HG03045 (cell line): ENCODE data around the gene DCLRE1B.
A peak's percentile ranks its signal among the peaks of the same experiment; 100 is the strongest.

Source experiments
- ATAC-seq: cut with Tn5 transposase; IDR thresholded peaks from one replicate; pipeline ENCODE4 v1.9.1; 2021; ENCODE audit warnings: mild to moderate bottlenecking, moderate library complexity; ENCODE audit not compliant: unreplicated experiment

DCLRE1B gene

DNA sequence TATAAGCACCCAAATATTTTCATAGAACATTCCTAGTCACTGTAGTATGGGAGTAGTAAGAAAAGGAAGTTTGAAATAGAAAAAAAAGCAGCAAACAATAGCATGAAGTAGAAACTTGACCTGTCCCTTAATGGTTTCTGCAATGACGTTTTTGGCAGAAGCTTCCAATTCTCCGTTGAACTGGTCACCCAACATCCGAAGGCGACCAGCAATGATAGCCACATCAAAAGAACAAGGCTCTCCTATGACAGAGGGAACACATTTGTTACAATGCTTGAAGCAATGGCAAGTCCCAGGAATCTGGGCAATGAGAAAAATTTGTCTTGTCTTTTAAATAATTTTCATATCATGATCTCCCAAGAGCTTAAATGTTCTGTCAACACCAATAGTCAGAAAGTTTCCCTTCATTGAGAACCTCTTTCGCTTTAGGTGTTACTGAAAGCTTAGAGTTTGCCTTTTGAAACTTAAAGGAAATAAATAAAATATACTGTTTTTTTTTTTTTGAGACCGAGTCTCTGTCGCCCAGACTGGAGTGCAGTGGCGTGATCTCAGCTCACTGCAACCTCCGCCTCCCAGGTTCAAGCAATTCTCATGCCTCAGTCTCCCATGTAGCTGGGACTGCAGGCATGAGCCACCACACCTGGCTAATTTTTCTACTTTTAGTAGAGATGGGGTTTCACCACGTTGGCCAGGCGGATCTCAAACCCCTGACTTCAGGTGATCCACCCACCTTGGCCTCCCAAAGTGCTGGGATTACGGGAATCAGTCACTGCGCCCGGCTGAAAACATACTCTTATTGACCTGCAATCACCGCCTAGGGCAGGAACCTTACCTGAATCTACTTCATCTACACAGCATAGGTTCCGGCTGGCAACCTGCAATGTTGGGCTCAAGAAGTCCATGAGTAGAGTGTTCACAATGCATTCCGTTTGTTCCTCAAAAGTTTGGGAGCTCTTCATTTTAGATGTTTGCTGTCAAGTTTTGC lies 18.4 kb upstream of the DCLRE1B start:
- ATAC-seq: no peak

DNA sequence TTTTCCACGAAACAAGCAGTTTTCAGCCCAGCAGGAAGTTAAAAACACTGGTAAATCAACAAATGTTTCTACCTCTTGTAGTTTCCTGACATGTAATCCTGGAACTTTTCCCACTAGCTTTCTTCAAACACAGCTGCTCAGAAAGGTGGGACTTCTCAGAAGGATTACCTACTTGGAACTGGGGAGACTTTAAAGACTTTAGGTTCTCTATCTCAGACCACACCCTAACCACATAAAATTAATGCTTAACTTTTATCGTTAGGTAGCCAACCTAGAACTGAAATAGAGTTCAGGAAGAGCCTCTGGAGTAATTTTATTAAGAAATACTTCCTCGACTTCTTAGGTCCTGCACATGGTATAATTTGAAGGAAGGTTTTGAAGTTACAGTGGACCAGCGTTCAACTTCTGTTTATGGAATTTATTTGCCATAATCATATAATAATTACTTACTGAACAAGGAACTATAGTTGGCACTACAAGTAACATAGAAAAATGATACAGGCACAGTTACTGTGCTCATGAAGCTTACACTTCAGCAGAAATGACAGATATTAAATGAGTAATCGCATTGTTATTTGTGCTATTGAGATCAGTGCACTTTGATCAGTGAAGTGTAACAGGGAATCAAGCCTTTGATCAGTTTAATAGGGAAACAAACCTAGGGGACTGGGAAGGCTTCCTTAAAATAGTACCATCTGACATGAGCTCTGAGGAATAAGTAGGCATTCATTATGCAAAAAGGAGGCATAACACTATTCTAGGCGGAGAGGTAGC lies 17.5 kb upstream of the DCLRE1B start, which contains the start of gene BCL2L15:
Gene BCL2L15, minus strand, starts transcription at position 180 of the 774 bp plus-strand sequence. CDS start 206 bp downstream, outside the sequence.
- ATAC-seq: no peak

DNA sequence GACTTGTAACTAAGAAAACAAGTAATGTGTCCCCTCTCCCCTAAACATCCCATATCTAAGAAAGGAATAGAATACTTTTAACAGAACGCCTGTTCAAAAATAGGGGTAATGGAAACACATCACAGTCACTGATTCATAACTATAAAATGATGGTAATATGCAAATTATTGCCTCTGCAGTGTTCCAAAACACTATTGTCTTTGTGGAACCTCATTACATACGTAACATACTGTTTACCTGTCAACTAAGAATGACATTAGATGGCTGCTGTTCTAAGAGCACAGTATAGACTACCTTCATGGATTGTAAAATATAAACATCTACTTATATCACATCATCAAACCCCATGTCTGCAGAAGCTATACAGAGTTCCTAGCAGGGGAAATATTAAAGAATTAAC lies 14.3 kb upstream of the DCLRE1B start:
- no peak for ATAC-seq

DNA sequence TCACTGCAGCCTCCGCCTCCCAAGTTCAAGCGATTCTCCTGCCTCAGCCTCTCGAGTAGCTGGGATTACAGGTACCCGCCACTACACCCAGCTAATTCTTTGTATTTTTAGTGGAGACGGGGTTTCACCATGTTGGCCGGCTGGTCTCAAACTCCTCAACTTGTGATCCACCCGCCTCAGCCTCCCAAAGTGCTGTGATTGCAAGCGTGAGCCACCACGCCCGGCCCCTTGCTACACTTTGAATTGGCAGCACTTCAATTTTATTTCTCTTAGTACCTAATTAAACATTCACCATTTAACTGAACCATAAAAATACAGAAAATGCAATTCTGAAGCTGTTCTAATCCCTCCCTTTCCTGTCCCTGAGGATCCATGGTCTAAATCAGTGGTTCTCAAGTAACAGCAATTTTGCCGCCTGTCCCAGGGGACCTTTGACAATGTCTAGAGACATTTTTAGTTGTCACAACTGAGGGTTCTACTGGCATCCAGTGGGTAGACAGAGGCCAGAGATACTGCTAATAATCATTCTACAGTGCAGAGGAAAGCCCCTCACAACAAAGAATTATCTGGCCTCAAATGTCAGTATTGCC lies 13.4 kb upstream of the DCLRE1B start:
- ATAC-seq: no peak

DNA sequence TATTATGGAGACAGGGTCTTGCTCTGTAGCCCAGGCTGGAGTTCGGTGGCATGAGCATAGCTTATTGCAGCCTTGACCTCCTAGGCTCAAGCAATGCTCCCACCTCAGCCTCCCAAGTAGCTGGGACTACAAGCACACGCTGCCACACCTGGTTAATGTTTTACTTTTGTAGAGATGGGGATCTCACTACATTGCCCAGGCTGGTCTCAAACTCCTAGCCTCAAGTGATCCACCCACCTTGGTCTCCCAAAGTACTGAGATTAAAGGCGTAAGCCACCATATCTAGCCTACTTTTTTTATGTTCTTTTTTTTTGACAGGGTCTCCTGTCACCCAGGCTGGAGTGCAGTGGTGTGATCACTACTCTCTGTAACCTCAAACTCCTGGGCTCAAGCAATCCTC lies 11.9 kb upstream of the DCLRE1B start:
- no peak for ATAC-seq

DNA sequence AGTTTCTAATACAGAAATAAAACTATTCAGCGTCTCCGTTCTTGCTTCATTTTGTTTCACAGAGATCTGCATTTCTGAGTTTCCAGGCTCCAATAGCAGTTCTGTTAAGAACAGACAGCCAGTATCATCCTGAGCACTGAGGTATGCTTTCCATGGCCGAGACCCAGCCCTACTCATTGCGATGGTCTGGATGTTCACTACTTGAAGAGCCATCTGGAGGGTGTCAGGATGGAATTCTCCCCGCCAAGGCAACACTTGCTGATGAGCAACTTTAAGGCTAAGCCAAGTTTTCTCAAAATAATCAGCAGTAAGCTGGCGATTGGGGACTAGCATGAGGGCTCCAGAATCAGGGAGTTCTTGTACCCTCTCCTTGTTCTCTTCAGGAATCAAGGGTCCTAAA lies 10.0 kb upstream of the DCLRE1B start:
- no peak for ATAC-seq

DNA sequence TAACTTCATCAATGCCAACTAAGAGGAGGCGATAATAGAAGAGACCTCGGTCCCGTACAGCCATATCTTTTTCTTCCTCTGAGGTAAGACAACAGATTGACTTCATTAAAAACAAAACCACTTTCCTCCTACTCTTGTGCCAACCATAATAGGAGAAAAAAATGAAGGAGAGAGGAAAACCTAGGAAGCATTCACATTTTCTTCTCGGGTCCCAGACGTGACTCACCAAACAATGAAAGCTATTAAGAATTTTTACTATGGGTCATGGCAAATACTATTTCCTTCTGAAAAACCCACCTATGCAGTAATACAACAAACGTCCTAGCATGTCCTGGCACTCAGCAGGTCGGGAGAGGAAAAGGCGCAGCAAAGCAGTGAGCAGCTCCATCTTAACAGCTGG lies 9.2 kb upstream of the DCLRE1B start:
- ATAC-seq: no peak

DNA sequence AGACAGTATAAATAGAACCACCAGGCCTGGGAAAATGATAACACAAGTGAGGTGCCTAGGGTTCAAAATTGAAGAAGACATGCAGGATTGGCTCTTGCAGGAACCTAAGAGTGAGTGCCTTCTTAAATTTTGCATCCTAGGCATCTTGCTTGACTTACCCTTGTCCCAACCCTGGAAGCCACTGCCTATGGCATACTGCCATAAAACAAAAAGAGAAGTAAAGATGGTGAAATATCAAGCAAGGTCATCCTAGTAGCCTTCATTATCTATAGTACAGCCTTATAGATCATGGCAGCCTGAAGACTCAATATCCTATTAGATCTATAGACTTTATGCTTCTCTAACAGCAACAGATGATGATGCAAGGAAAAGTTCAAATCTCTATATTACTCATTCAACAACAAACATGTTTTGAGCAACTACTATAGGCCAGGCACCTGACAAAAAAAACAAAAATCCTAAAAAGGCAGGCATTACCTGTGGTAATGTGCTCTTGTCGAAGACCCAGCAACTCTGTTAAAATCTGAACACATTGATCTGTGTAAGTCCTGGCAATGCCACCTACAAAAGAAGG lies 6.8 kb upstream of the DCLRE1B start:
- no peak for ATAC-seq

DNA sequence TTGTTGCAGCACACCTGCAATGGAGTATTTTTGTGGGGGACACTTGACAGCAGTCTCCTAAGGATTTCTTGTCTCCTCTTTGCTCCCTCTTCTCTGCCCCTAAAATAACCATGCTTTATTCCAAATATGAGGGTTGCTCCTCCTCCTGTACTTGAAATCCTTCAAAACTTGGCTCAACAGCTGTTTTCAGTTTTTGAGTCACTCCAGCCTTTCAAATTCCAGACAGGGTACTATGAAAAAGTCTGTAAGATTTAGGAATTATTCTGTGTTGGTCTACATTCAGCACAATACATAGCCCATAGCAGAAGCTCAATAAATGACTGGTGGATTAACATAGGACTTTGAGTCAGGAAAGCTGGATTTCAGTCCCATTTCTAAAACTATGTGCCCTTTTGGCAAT lies 6.0 kb upstream of the DCLRE1B start:
- no peak for ATAC-seq

DNA sequence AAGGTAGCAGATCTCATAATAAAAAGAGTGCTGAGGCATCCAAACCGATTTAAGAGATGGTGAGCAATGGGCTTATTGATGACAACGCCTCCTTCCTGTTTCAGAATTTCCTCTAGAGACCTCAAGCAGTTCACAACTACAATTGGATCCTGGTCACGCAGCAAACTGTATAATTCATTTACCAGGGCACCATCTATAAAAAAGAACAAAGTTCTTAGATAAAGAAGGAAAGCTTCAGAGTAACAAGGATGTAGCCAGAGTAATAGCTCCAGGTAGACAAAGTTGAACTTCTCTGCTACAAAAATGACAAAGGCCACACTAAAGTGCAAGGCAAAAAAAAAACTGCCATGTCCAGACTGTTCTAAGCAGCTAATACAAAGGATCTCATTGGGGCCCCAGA lies 3.9 kb upstream of the DCLRE1B start:
- ATAC-seq: no peak

DNA sequence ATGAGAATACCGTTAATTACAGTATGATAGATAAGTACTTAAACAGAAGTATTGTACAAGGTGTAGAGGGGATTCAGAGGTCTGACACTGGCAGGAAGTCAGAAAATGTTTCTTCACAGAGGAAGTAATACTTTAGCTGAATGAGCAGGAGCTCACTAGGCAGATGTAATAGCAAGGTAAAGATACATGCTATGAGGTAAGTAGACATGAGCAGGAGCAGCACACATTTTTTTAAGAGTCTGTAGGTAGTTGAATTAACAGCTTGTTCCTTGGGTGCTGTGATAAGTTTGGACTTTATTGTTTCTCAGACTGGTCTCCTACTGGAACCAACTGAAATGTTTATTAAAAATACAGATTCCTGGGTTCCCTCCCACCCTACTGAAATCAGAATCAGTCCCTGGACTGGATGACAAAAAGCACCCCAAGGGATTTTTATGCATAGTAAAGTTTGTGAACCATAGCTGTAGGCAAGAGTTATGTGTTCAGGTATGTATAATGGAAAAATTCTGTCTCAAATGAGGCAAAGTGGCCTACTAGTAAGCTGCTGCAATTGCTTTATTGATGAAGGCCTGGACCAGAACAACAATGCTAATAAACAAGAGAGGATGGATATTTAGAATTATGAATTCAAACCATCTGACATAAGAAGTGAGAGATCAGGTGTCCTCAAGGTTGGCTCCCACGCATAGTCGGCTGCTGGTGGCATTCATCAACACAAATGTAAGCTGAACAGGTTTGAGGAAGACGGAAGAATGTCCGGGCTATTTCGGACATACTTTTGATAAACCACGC lies 1.4 kb upstream of the DCLRE1B start:
- ATAC-seq: no peak

DNA sequence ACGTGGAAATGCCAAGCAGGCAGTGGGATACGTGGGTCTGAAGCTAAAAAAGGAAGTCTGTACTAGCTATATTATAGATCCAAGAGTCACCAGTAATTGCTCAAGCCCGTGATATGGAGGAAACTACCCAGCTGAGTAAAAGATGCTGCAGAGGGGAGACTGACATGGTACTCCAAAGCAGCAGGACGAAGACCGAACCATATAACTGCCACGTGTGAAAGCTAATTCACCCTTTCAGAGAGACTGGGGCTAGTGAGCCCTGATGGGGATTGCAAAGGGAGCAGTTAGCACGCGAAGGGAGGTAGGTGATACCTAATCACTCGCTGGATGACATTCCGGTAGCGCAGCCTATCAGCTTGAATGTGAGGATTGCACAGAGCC lies 843 bp upstream of the DCLRE1B start:
- ATAC-seq: peak; percentile 31

DNA sequence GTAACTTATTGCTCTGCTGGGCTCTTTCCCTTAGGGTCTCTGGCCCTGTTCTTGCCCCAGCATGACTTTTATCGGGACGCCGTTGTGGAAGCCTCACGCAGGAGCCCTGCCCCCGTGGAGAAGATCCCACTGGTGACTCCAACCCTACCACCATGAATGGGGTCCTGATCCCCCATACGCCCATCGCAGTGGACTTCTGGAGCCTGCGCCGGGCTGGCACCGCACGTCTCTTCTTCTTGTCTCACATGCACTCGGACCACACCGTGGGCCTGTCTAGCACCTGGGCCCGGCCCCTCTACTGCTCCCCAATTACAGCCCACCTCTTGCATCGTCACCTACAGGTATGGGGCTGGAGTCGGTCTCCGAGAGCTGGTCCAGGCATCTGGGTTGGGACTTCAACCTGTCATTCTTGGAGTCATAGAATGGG lies 322 bp downstream of the DCLRE1B start:
- peak; percentile 2 for ATAC-seq

DNA sequence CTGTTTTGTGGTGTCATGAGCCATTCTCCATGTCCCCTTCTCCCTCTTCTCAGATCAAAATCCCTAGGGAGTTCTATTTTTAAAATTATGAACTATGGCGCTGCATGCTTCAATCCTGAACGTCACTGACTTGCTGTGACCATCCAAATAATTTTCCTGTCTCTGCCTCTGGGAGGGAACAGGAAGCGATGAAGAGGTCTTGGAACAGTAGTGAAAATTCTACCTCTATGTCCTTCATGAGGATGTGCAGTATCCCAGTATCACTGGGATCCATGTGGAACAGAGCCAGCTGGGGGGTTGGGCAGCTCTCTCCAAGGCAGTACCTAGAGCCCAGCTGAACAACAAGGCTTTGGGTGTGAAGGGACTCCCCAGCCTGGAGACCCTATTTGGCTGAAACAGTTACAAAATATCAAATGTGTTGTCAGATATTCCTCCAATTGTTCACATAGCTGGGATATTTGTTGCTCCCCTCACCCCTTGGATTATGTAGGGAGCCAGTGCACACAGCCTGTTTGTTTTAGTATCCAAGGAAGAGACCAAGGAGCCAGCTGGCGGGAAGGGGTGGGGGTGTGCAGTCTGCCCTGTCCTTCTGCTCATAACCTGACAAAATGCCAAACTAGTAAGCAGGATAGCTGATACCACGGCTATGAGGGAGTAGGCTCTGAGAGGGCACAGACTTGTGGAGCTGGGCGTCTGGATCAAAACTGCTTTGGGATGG lies 7.6 kb downstream of the DCLRE1B start:
- ATAC-seq: no peak

DNA sequence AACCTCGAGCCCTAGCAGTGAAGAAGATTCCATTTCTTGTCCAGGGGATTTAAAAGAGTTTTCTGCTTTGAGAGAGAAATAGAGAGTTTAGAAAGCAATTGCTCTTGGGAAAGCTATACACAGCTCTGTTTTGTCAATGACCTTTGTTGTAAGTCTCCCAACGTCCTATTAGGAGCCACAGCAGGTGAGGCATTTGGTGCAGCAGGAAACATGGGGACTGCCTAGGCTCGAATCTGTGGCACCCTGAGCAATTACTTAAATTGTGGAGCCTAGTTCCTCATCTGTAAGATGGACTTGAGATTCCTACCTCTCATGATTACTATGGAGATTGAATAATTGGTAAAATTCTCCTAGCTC lies 8.2 kb downstream of the DCLRE1B start:
- ATAC-seq: no peak

DNA sequence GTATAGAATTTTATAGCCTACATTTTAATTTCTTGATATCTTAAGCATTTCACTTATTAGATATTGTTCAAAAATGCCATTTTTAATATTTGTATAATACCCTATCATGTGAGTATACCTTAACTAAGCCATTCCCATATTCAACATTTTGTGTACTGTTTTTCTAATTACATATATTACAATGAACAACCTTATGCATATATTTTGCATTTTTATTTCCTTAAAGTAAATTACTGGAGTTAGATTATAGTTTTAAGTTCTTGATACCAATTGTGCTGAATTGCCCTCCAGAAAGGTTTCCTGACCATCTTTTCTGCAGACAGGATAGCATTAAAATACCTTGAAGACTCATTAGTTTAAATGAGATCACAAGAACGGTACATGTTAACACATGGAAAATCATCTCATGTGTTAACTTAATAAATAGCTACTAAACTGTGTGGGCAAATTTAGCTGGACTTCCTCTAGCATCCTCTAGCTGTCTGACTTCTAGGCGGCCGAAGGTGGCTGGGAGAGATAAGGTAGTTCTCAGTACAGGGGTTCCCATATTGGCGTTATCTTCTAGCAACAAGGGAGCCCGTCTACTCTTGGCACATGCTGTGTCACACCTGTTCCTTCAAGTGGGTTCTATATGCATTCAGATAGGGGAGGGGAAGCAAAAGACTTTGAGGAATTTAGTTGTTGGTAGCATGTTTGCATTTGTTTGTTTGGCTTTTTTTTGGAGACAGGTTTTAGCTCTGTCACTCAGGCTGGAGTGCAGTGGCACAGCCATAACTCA lies 8.9 kb downstream of the DCLRE1B start:
- no peak for ATAC-seq

DNA sequence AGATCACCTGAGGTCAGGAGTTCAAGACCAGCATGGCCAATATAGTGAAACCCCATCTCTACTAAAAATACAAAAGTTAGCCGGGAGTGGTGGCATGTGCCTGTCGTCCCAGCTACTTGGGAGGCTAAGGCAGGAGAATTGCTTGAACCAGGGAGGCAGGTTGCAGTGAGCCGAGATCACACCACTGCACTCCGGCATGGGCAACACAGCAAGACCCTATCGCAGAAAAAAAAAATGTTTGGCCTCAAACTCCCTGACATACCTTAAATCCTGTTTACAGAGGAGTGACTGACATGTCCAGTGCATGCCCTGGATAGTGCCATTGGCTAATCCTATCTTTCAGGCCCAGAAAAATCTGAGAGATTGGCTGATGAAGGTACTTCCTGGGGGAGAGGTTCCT lies 11.8 kb downstream of the DCLRE1B start:
- ATAC-seq: no peak

DNA sequence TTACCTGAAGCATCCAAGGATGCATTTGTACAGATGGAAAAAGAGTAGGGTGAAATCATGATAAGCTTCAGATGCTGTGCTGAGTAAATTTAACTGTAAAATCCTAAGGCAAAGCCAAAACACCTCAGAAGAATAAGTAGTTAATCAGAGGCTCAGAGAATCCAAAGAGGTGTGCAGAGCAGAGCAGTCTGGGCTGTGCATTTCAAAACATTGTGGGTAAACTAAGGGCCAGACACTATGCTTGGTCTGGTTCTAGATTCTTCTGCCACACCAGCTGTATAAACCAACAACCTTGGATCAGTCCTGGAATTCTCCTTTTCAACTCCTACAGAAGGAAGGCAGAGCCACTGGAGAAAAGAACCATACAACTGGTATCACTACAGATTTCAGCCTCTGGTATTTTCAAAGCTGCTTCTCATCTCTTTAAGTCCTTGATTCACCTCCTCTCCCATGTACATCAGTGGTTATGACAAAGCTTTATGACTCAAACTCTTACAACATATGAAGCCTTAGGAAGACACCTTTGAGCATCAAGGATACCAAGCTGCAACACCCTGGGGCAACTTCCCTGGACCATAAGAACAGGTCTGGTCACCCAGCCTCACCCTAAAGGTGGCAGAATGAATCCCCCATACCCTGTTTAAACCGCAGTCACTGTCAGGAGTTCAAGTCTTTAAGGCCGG lies 12.4 kb downstream of the DCLRE1B start:
- no peak for ATAC-seq
